Right lobe of liver (tissue), 6 donors: Measurements from ENCODE around the gene RSAD2. TPM values are rescaled to one million over a fixed set of nuclear protein-coding genes. Genes with fewer than 3 reads are reported as not detected.
"Not testable (repeated sequence)": the region's sequence is repeated elsewhere in the genome, so short reads cannot be mapped to it uniquely, and the experiment has no call there.

Experiments used
- ATAC-seq, 4 donors: fragments of 200-7000 bp; cut with Tn5 transposase; one replicate each; pipeline ENCODE4 v1.9.1; 2020; ENCODE audit warnings: mild to moderate bottlenecking in 4 of 4, moderate library complexity in 4 of 4
- DNase-seq, 3 donors: peaks; one replicate each; pipeline ENCODE4 v3.0.0-alpha.2; 2020
- H3K27ac ChIP-seq, 3 donors: fragments of 200-600 bp; one replicate each; pipeline ENCODE4 v1.8.0; 2022
- H3K27me3 ChIP-seq, 2 donors: fragments of 200-600 bp; one replicate each; pipeline ENCODE4 v1.8.0; 2022
- H3K36me3 ChIP-seq, 4 donors: fragments of 200-600 bp; sonication (generic) in 1 of 4; one replicate each; pipeline versions ENCODE4 v1.5.1 to v1.8.0; 2017 to 2022; ENCODE audit warnings: control low read depth in 1 of 4
- H3K4me1 ChIP-seq, 4 donors: fragments of 200-600 bp; sonication (generic) in 1 of 4; one replicate each; pipeline versions ENCODE4 v1.5.1 to v1.8.0; 2017 to 2022; ENCODE audit warnings: control low read depth in 1 of 4
- H3K4me3 ChIP-seq, 3 donors: fragments of 200-600 bp; one replicate each; pipeline ENCODE4 v1.8.0; 2022
- H3K9me3 ChIP-seq, 4 donors: fragments of 200-600 bp; sonication (generic) in 1 of 4; one replicate each; pipeline versions ENCODE4 v1.5.1 to v1.8.0; 2017 to 2022; ENCODE audit warnings: control low read depth in 1 of 4
- POLR2A ChIP-seq: fragments of 450-650 bp; IDR thresholded peaks from one replicate; pipeline ENCODE4 v1.6.1; 2017; ENCODE audit warnings: antibody characterized with exemption, mild to moderate bottlenecking
- WGBS: methylation state at CpG from one replicate; pipeline ENCODE4 v1.1.6; 2018; ENCODE audit warnings: low coverage, low lambda C conversion rate; ENCODE audit not compliant: insufficient coverage; ENCODE audit errors: missing lambda C conversion rate; 5-methylcytosine and 5-hydroxymethylcytosine counted together
- intact Hi-C, 2 donors: fragments of 100-400 bp; cut with DNase I; formaldehyde crosslinking; loops; one replicate each; pipeline versions ENCODE4 v1.11.2 to v1.14.1; 2022
- total RNA-seq, 6 experiments: library from RNA; depleted of rRNA in 2 of 6; stranded (reverse); fragments of >200 nt in 2 of 6; fragmentation: NEBNext Ultra II Directional in 3 of 6; extraction: Animal tissue kit (Norgen Biotek cat#: 25700) in 3 of 6; gene quantifications; one replicate each; pipeline versions ENCODE4 v1.1.0 to v1.2.4, GENCODE V29; 2016 to 2023
- TF ChIP-seq, protein P1 (sequence below), 4 donors: fragments of 200-600 bp in 3 of 4; fragments of 450-650 bp in 1 of 4; IDR thresholded peaks; one replicate each; pipeline versions ENCODE4 v1.5.1 to v1.8.0; 2016 to 2022; ENCODE audit warnings: antibody characterized with exemption in 4 of 4, mild to moderate bottlenecking in 2 of 4
- donor health status: DM: no; HTN: yes; CAD: no.
- donor health status: DM: no; HTN: no; CAD: no.
- donor health status: DM: no; HTN: no; CAD: no.
- donor health status: DM: no; HTN: yes; CAD: no.
- donor health status: DM: no; HTN: yes; CAD: no.

Gene RSAD2
- total RNA-seq, 6 experiments from 2014 or later = 0.37 to 2.7 (median 1.1) TPM

DNA sequence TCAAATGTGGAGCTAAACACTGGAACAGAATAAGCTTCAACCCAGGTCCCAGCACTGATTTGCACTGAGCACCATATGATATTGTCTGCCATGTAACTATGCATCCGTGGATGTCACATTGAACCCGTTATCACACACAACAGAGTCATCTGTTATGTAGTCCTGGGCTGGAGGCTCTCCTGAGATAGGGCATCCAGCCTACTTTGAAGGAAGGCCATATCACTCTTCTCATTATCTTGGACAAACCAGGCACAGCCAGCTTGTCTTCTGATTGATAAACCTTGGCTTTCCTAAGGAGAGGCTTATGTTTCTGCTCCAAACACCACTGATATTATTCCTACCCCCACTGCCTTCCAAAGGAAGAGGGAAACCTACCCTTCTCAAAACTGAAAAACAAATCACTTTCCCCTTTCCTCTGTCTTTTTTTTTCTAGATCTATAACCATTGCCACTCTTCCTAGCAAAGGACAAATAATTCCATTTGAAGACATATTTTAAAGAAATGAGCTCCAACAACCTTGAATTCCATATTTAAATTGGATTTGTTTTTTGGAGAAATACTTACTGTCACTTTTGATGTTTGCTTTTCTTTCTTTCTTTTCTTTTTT is 16.4 kb downstream of the RSAD2 start:
- DNase-seq (no peak), ATAC-seq (no peak)
- WGBS = 67% methylated on average over 2 of the region's 2 CpGs
- Histone ChIP-seq H3K36me3 (no peaks in the 10 kb centered on the region), H3K27me3 (no peaks in the 10 kb centered on the region), H3K4me3 (no peak overlapping the region), H3K27ac (no peak overlapping the region), H3K9me3 (no peaks in the 10 kb centered on the region), H3K4me1 (no peaks in the 10 kb centered on the region)
- no peak for TF ChIP-seq POLR2A
- TF ChIP-seq, protein P1, sequence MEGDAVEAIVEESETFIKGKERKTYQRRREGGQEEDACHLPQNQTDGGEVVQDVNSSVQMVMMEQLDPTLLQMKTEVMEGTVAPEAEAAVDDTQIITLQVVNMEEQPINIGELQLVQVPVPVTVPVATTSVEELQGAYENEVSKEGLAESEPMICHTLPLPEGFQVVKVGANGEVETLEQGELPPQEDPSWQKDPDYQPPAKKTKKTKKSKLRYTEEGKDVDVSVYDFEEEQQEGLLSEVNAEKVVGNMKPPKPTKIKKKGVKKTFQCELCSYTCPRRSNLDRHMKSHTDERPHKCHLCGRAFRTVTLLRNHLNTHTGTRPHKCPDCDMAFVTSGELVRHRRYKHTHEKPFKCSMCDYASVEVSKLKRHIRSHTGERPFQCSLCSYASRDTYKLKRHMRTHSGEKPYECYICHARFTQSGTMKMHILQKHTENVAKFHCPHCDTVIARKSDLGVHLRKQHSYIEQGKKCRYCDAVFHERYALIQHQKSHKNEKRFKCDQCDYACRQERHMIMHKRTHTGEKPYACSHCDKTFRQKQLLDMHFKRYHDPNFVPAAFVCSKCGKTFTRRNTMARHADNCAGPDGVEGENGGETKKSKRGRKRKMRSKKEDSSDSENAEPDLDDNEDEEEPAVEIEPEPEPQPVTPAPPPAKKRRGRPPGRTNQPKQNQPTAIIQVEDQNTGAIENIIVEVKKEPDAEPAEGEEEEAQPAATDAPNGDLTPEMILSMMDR (IDR thresholded peaks at IDR 0.05) = no peak
- intact Hi-C loops = loop anchor here in 1 of 2 donors (10.0 kb wide), 1 partner anchor 141 kb away; no protein-coding TSS in a partner anchor

DNA sequence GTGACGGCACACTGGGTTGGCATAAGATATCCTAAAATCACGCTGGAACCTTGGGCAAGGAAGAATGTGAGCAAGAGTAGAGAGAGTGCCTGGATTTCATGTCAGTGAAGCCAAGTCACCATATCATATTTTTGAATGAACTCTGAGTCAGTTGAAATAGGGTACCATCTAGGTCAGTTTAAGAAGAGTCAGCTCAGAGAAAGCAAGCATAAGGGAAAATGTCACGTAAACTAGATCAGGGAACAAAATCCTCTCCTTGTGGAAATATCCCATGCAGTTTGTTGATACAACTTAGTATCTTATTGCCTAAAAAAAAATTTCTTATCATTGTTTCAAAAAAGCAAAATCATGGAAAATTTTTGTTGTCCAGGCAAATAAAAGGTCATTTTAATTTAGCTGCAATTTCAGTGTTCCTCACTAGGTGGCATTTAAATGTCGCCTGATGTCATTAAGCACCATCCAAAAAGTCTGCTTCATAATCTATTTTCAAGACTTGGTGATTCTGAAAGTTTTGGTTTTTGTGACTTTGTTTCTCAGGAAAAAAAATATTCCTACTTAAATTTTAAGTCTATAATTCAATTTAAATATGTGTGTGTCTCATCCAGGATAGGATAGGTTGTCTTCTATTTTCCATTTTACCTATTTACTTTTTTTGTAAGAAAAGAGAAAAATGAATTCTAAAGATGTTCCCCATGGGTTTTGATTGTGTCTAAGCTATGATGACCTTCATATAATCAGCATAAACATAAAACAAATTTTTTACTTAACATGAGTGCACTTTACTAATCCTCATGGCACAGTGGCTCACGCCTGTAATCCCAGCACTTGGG is 19.6 kb downstream of the RSAD2 start:
- Histone ChIP-seq H3K36me3 (no peaks in the 10 kb centered on the region), H3K4me1 (no peaks in the 10 kb centered on the region), H3K9me3 (no peaks in the 10 kb centered on the region), H3K27me3 (no peaks in the 10 kb centered on the region), H3K27ac (no peak overlapping the region), H3K4me3 (no peak overlapping the region)
- WGBS = 63% methylated on average over 5 of the region's 5 CpGs
- ATAC-seq (peak; percentile 66 to 89 (median 78)), DNase-seq (no peak)
- TF ChIP-seq, protein P1 (IDR thresholded peaks at IDR 0.05) = peak; percentile 56 to 80 (median 66)
- no peak for TF ChIP-seq POLR2A
- intact Hi-C loops = loop anchor here (5.0 to 10.0 kb wide), 2 partner anchors 138 to 145 kb away; no protein-coding TSS in a partner anchor

DNA sequence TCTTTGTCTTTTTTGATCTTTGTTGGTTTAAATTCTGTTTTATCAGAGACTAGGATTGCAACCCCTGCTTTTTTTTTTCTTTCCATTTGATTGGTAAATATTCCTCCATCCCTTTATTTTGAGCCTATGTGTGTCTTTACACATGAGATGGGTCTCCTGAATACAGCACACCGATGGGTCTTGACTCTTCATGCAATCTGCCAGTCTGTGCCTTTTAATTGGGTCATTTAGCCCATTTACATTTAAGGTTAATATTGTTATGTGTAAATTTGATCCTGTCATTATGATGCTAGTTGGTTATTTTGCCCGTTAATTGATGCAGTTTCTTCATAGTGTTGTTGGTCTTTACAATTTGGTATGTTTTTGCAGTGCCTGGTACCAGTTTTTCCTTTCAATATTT is 25.0 kb downstream of the RSAD2 start:
- ATAC-seq, intact Hi-C loops, H3K27me3 ChIP-seq, H3K4me1 ChIP-seq, DNase-seq, H3K27ac ChIP-seq, H3K9me3 ChIP-seq, H3K36me3 ChIP-seq, H3K4me3 ChIP-seq: not testable (repeated sequence)
- WGBS = 100% methylated on average over 2 of the region's 2 CpGs

DNA sequence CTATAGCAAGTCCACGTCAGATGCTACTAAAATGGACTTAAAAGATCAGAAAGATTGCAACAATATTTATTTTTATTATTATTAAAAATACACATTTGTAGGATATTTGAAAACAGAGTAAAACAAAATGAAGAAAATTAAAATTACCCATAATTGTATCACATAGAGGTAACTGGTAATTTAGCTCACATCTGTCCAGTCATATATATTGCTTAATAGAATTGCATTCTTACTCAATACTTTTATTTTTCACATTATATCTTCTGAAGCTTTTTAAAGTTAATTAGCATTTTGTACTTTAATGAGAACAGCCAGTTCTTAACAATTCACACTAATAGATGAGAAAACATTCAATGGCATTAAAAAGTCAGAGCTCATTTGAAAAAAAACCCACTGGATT is 28.1 kb downstream of the RSAD2 start:
- no peak for TF ChIP-seq POLR2A
- TF ChIP-seq, protein P1 (IDR thresholded peaks at IDR 0.05) = no peak
- no peaks in the 10 kb centered on the region for H3K36me3 ChIP-seq
- H3K4me1 ChIP-seq = no peaks in the 10 kb centered on the region
- ATAC-seq (no peak), DNase-seq (no peak)
- 88% methylated on average over 1 of the region's 1 CpG for WGBS
- intact Hi-C loops = no loop called here
- H3K4me3 ChIP-seq = no peak overlapping the region
- H3K27ac ChIP-seq = no peak overlapping the region
- H3K27me3 ChIP-seq = no peaks in the 10 kb centered on the region
- H3K9me3 ChIP-seq = no peaks in the 10 kb centered on the region

DNA sequence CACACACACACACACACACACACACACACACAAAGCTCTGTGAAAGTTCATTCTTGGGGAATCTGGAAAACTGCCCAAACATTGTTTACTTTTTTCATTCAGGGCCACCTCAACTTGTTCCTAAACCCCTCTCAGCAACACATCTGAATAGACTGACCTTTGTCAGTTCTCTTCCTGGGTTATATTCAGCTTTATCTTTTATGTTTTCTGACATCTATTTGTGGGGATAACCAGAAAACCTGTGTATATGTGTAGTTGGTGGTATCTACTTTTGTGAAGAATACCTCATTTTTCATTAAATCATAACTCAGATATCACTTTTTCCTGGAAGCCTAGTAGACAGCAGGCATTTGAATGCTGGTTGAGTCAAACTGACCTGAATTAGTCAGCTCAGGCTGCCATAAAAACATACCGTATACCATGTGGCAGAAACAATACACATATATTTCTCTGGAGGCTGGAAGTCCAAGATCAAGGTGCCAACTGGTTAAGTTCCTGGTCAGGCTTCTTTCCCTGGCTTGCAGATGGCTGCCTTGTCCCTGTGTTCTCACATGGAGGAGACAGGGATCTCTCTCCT is 28.7 kb downstream of the RSAD2 start:
- whole genome bisulfite sequencing = 60% methylated on average over 1 of the region's 1 CpG
- no peak overlapping the region for H3K27ac ChIP-seq
- ATAC-seq (no peak), DNase-seq (no peak)
- no peaks in the 10 kb centered on the region for H3K27me3 ChIP-seq
- H3K9me3 ChIP-seq = no peaks in the 10 kb centered on the region
- no peak overlapping the region for H3K4me3 ChIP-seq
- TF ChIP-seq POLR2A = no peak
- no peaks in the 10 kb centered on the region for H3K36me3 ChIP-seq
- no peaks in the 10 kb centered on the region for H3K4me1 ChIP-seq
- intact Hi-C loops = no loop called here
